Adrenal gland (tissue), 12 donors: ENCODE results near the gene C12orf76. TPM values are rescaled to one million over a fixed set of nuclear protein-coding genes. Genes with fewer than 3 reads are reported as not detected.
"Not testable (repeated sequence)": the region's sequence is repeated elsewhere in the genome, so short reads cannot be mapped to it uniquely, and the experiment has no call there.

ENCODE experiments used
- DNase-seq, 7 donors: peaks; one replicate each; pipeline ENCODE4 v3.0.0-alpha.2; 2019 to 2020
- H3K27ac ChIP-seq, 5 donors: fragments of 200-600 bp; sonication (generic) in 4 of 5; 1 replicate in 3 of 5; 2 replicates in 2 of 5; pipeline versions ENCODE4 v1.5.1 to v1.8.0; 2016 to 2020; ENCODE audit warnings: mild to moderate bottlenecking in 1 of 5
- H3K27me3 ChIP-seq: fragments of 200-600 bp; 2 replicates; pipeline ENCODE4 v1.8.0; 2021
- H3K36me3 ChIP-seq, 2 donors: fragments of 200-600 bp; replicated peaks in 1 of 2; 1 replicate in 1 of 2; 2 replicates in 1 of 2; pipeline versions ENCODE4 v1.5.1 to v1.8.0; 2018 to 2022
- H3K4me1 ChIP-seq, 2 donors: fragments of 200-600 bp; replicated peaks in 1 of 2; 1 replicate in 1 of 2; 2 replicates in 1 of 2; pipeline versions ENCODE4 v1.5.1 to v1.8.0; 2018 to 2021
- H3K4me3 ChIP-seq, 4 donors: fragments of 200-600 bp; sonication (generic) in 3 of 4; one replicate each; pipeline ENCODE4 v1.5.1; 2016 to 2018
- H3K9me3 ChIP-seq, 3 donors: fragments of 200-600 bp; sonication (generic) in 1 of 3; replicated peaks in 1 of 3; 1 replicate in 2 of 3; 2 replicates in 1 of 3; pipeline versions ENCODE4 v1.5.1 to v1.8.0; 2016 to 2021
- POLR2A ChIP-seq, 2 donors: fragments of 450-650 bp; IDR thresholded peaks; one replicate each; pipeline ENCODE4 v1.6.1; 2017; ENCODE audit warnings: antibody characterized with exemption in 2 of 2, mild to moderate bottlenecking in 2 of 2, moderate library complexity in 1 of 2
- WGBS, 4 donors: extraction: QIAGEN DNeasy Blood & Tissue Kit in 2 of 4; methylation state at CpG; one replicate each; pipeline versions ENCODE4 v1.1.5 to v1.1.7; 2013 to 2017; 5-methylcytosine and 5-hydroxymethylcytosine counted together
- intact Hi-C, 2 donors: fragments of 100-400 bp; cut with DNase I; formaldehyde crosslinking; loops; one replicate each; pipeline versions ENCODE4 v1.14.1 to v1.15.0; 2022 to 2023
- polyA plus RNA-seq, 3 donors: library from polyadenylated mRNA; stranded (reverse); fragments of 200-250 nt in 2 of 3; fragments of 350-450 nt in 1 of 3; fragmentation: Illumina TruSeq in 1 of 3; extraction: RNeasy Lipid Tissue Mini Kit (QIAGEN cat#74804) in 1 of 3; gene quantifications; one replicate each; pipeline ENCODE4 v1.2.3, GENCODE V29; 2013 to 2014
- total RNA-seq, 9 donors: library from RNA; depleted of rRNA in 4 of 9; stranded (reverse); fragments of >200 nt in 4 of 9; fragments of 120-200 nt in 1 of 9; fragmentation: NEBNext Ultra II Directional in 1 of 9; extraction: Animal tissue kit (Norgen Biotek cat#: 25700) in 1 of 9; gene quantifications; one replicate each; pipeline versions ENCODE4 v1.1.0 to v1.2.4, GENCODE V29; 2013 to 2023
- TF ChIP-seq, protein P1 (sequence below), 6 experiments: fragments of 450-650 bp in 4 of 6; fragments of 200-600 bp in 2 of 6; sonication (generic) in 1 of 6; IDR thresholded peaks; 1 replicate in 5 of 6; 2 replicates in 1 of 6; pipeline versions ENCODE4 v1.5.1 to v1.8.0; 2016 to 2021; ENCODE audit warnings: antibody characterized with exemption in 6 of 6, mild to moderate bottlenecking in 2 of 6, moderate library complexity in 1 of 6
- donor health status: healthy with polysubstance abuse.
- donor health status: Bipolar disorder and iron deficiency.
- donor health status: DM: yes; HTN: yes; CAD: no.
- donor health status: DM: no; HTN: no; CAD: no.
- donor health status: DM: no; HTN: no; CAD: no.
- donor health status: DM: yes; HTN: yes; CAD: no.

C12orf76 gene
- total and polyA plus RNA-seq, 12 donors, result 7.1 to 35.1 (median 14.4) TPM

DNA sequence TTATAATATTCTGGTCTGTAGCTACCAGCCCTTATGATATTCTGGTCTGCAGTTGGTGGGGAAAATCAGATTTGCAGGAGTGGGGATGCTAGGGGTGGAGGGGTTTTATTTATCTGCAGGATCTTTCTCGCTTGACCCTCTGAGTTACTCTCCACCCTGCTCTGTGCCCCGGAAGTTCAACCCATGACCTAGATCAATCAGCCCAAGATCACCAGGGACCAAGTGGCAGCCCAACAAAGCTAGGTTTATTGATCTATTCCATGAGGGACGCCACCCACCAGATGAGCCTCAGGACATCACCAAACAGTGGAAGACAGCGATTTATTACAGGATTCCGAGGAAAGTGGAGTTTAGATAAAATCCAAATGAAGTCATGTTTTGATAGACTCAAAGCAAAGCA lies 25.8 kb upstream of the C12orf76 start:
- no peaks in the 10 kb centered on the region for H3K4me1 ChIP-seq
- H3K4me3 ChIP-seq, result no peak overlapping the region
- H3K36me3 ChIP-seq, result no peaks in the 10 kb centered on the region
- no peak for DNase-seq
- no peak overlapping the region for H3K27ac ChIP-seq
- no peaks in the 10 kb centered on the region for H3K27me3 ChIP-seq
- 77 to 85% (median 83%) methylated on average over 5 of the region's 5 CpGs for WGBS, 4 donors
- TF ChIP-seq POLR2A (IDR thresholded peaks at IDR 0.05), result no peak
- TF ChIP-seq, protein P1, sequence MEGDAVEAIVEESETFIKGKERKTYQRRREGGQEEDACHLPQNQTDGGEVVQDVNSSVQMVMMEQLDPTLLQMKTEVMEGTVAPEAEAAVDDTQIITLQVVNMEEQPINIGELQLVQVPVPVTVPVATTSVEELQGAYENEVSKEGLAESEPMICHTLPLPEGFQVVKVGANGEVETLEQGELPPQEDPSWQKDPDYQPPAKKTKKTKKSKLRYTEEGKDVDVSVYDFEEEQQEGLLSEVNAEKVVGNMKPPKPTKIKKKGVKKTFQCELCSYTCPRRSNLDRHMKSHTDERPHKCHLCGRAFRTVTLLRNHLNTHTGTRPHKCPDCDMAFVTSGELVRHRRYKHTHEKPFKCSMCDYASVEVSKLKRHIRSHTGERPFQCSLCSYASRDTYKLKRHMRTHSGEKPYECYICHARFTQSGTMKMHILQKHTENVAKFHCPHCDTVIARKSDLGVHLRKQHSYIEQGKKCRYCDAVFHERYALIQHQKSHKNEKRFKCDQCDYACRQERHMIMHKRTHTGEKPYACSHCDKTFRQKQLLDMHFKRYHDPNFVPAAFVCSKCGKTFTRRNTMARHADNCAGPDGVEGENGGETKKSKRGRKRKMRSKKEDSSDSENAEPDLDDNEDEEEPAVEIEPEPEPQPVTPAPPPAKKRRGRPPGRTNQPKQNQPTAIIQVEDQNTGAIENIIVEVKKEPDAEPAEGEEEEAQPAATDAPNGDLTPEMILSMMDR (IDR thresholded peaks at IDR 0.05), result no peak
- H3K9me3 ChIP-seq, result no peaks in the 10 kb centered on the region
- intact Hi-C loops, result no loop called here

DNA sequence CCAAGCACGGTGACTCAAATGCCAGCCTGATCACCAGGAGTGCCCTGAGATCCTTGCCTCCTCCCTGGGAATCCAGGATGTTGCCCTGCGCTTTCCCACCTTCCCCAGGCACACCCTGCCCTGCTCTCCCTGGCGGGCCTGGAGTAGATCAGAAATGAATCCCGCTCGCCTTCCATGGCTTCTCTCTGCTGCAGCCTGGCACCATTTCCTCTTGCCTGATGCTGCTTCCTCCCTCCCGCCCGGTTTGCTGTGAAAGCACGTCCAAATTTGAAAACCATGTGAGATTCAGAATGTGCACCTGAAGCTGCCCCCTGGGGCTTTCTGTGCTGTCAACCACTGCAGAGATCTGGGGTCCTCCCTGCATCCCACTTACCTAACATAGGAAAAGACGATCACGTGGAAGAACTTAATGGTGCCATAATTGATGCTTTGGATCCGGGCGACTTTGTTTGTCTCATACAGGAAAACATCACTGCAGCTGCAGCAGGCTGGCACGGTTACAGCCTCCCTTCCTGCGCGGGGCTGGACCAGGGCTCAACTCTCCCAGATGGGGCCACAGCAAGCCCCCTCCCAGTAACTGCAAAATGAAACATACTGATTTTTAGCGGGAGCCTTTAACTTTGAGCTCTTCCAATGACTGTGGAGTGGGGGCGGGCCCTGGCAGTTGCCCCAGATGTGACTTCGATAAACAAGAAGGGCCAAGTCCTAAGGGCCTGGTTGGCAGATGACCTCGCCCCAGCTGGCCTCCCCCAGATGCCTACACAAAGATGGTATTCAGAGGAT lies 24.9 kb upstream of the C12orf76 start:
- WGBS, 4 donors, result 19 to 38% (median 33%) methylated on average over 18 to 19 of the region's 19 CpGs
- intact Hi-C loops, result no loop called here
- TF ChIP-seq, protein P1 (IDR thresholded peaks at IDR 0.05), result no peak
- TF ChIP-seq POLR2A (IDR thresholded peaks at IDR 0.05), result no peak
- H3K9me3 ChIP-seq, result no peaks in the 10 kb centered on the region
- H3K27ac ChIP-seq, result peak overlapping the region in 2 of 5 donors; percentile 26 to 29
- DNase-seq, result peak in 6 of 7 donors; percentile 31 to 68 (median 40)
- H3K36me3 ChIP-seq, result no peaks in the 10 kb centered on the region
- H3K4me1 ChIP-seq, result no peaks in the 10 kb centered on the region
- H3K4me3 ChIP-seq, result peak overlapping the region in 2 of 4 donors; percentile 3 to 53
- no peaks in the 10 kb centered on the region for H3K27me3 ChIP-seq

DNA sequence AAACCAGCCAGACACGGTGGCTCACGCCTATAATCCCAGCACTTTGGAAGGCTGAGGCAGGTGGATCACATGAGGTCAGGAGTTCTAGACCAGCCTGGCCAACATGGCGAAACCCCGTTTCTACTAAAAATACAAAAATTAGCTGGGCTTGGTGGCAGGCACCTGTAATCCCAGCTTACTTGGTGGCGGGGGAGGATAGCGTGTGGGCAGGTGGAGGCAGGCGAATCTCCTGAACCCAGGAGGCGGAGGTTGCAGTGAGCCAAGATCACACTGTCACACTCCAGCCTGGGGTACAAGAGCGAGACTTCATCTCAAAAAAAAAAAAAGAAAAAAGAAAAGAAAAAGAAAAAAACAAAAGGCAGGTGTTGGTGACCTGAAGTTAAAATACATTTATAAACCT lies 24.3 kb upstream of the C12orf76 start:
- H3K4me1 ChIP-seq, H3K36me3 ChIP-seq, H3K27me3 ChIP-seq, DNase-seq, intact Hi-C loops, H3K9me3 ChIP-seq, H3K27ac ChIP-seq: not testable (repeated sequence)
- peak overlapping the region in 1 of 4 donors; percentile 53 for H3K4me3 ChIP-seq
- 70 to 80% (median 75%) methylated on average over 9 of the region's 9 CpGs for WGBS, 4 donors

DNA sequence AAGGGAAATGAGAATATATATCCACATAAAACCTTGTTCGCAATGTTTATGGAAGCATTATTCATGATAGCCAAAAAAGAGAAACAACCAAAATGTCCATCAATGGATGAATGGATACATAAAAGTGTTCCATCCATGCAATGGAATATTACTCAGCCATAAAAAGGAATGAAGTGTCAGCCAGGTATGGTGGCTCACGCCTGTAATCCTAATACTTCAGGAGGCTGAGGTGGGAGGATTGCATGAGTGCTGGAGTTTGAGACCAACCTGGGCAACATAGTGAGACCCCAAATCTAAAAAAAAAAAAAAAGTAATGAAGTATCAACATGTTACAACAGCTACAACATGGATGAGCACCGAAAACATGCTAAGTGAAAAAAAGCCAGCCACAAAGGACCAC lies 23.6 kb upstream of the C12orf76 start:
- Histone ChIP-seq H3K9me3 (no peaks in the 10 kb centered on the region), H3K4me3 (no peak overlapping the region), H3K4me1 (no peaks in the 10 kb centered on the region), H3K27me3 (no peaks in the 10 kb centered on the region), H3K27ac (no peak overlapping the region), H3K36me3 (no peaks in the 10 kb centered on the region)
- TF ChIP-seq, protein P1 (IDR thresholded peaks at IDR 0.05), result no peak
- no peak for TF ChIP-seq POLR2A (IDR thresholded peaks at IDR 0.05)
- DNase-seq, result no peak
- intact Hi-C loops, result no loop called here
- WGBS, 4 donors, result 84 to 94% (median 91%) methylated on average over 3 of the region's 3 CpGs

DNA sequence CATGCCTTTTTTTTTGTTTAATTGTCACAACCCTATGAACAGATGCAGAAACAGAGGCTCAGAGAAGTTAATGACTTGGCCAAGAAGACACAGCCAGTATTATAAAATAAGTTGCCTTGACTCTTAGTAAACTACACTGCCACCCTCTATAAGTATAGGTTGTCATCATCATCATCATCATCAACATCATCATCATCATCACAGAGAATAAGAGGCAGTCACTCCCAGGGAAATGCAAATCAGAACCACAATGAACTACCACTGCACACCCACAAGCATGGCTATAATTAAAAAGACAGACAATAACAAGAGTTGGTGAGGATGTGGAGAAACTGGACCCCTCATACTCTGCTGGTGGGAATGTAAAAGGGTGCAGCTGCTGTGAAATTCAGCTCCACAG lies 23.2 kb upstream of the C12orf76 start:
- intact Hi-C loops, result no loop called here

More for the DNA sequence above, 23.2 kb upstream of the C12orf76 start:
- H3K27ac ChIP-seq, result no peak overlapping the region
- H3K27me3 ChIP-seq, result no peaks in the 10 kb centered on the region
- H3K4me1 ChIP-seq, result no peaks in the 10 kb centered on the region
- H3K36me3 ChIP-seq, result no peaks in the 10 kb centered on the region
- H3K4me3 ChIP-seq, result no peak overlapping the region
- no peaks in the 10 kb centered on the region for H3K9me3 ChIP-seq
- TF ChIP-seq POLR2A (IDR thresholded peaks at IDR 0.05), result no peak
- TF ChIP-seq, protein P1 (IDR thresholded peaks at IDR 0.05), result no peak
- no peak for DNase-seq
